GM12878 (cell line): ENCODE results near the gene CNIH1. TPM values are rescaled to one million over a fixed set of nuclear protein-coding genes. Genes with fewer than 3 reads are reported as not detected.
A peak's percentile ranks its signal among the peaks of the same experiment; 100 is the strongest.

Experiments used
- ATF3 ChIP-seq: IDR thresholded peaks from 2 replicates; pipeline ENCODE4 v1.6.1; 2011; ENCODE audit warnings: low read depth, mild to moderate bottlenecking, low read length, moderate library complexity, borderline replicate concordance; ENCODE audit errors: extremely low read depth
- BCL11A ChIP-seq: IDR thresholded peaks from 2 replicates; pipeline ENCODE4 v1.6.1; 2011; ENCODE audit warnings: low read depth, low read length
- CEBPB ChIP-seq, 2 experiments: fragments of 150-350 bp in 1 of 2; IDR thresholded peaks; 2 replicates each; pipeline ENCODE4 v1.6.1; 2012 to 2014; ENCODE audit warnings: low read depth in 2 of 2, low read length in 2 of 2, borderline replicate concordance in 1 of 2, inconsistent platforms in 1 of 2
- CEBPZ ChIP-seq: fragments of 150-350 bp; IDR thresholded peaks from 2 replicates; pipeline ENCODE4 v1.6.1; 2016; ENCODE audit warnings: low read depth, low read length
- CREB1 ChIP-seq: IDR thresholded peaks from 2 replicates; pipeline ENCODE4 v1.6.1; 2012; ENCODE audit warnings: low read depth, mild to moderate bottlenecking, inconsistent platforms
- FOXM1 ChIP-seq: IDR thresholded peaks from 2 replicates; pipeline ENCODE4 v1.6.1; 2012; ENCODE audit warnings: low read depth, mild to moderate bottlenecking, inconsistent platforms, low read length, moderate library complexity
- HCFC1 ChIP-seq: fragments of 150-350 bp; IDR thresholded peaks from 2 replicates; pipeline ENCODE4 v1.6.1; 2014; ENCODE audit warnings: low read length
- HDAC6 ChIP-seq: fragments of 200-600 bp; sonication (generic); IDR thresholded peaks from one replicate; pipeline ENCODE4 v1.8.0; 2017; ENCODE audit warnings: antibody characterized with exemption; ENCODE audit not compliant: unreplicated experiment
- IKZF1 ChIP-seq: fragments of 450-650 bp; conservative IDR thresholded peaks from 2 replicates; pipeline ENCODE4 v1.6.1; 2017; ENCODE audit warnings: antibody characterized with exemption, mild to moderate bottlenecking
- LARP7 ChIP-seq: fragments of 450-650 bp; IDR thresholded peaks from 2 replicates; pipeline ENCODE4 v1.6.1; 2017; ENCODE audit warnings: mild to moderate bottlenecking
- MEF2A ChIP-seq: IDR thresholded peaks from 2 replicates; pipeline ENCODE4 v1.6.1; 2011; ENCODE audit warnings: low read depth, mild to moderate bottlenecking, low read length, moderate library complexity; ENCODE audit not compliant: insufficient read depth
- POLR2A ChIP-seq: IDR thresholded peaks from 2 replicates; pipeline ENCODE4 v1.6.1; 2011; ENCODE audit warnings: low read depth, mild to moderate bottlenecking, low read length
- polyA plus RNA-seq, 11 experiments: library from polyadenylated mRNA; depleted of rRNA in 4 of 11; unstranded in 6 of 11; stranded (reverse) in 5 of 11; fragments of >200 nt; fragmentation: Nextera tagmentation in 4 of 11; fragmentation: Illumina TruSeq in 1 of 11; extraction: Ambion mirVana in 4 of 11; extraction: Trizol in 1 of 11; gene quantifications; 1 replicate in 1 of 11; 2 replicates in 10 of 11; pipeline versions ENCODE4 v1.2.1 to v1.2.3, GENCODE V29; 2011 to 2016; ENCODE audit warnings: inconsistent platforms in 2 of 11, missing spikeins in 2 of 11, low read depth in 1 of 11
- total RNA-seq, 4 experiments: library from RNA; depleted of rRNA in 3 of 4; stranded (reverse); fragments of >200 nt in 3 of 4; fragmentation: Illumina TruSeq in 1 of 4; extraction: Trizol in 1 of 4; gene quantifications; 2 replicates each; pipeline versions ENCODE4 v1.2.1 to v1.2.3, GENCODE V29; 2013 to 2021
- TF ChIP-seq, protein P1 (sequence below): fragments of 450-650 bp; IDR thresholded peaks from 2 replicates; pipeline ENCODE4 v1.6.1; 2016; ENCODE audit warnings: mild to moderate bottlenecking
- TF ChIP-seq, protein P2 (sequence below): fragments of 450-650 bp; conservative IDR thresholded peaks from 2 replicates; pipeline ENCODE4 v1.6.1; 2017; ENCODE audit warnings: mild to moderate bottlenecking, moderate library complexity
- TF ChIP-seq, protein P3 (sequence below): fragments of 450-650 bp; IDR thresholded peaks from 2 replicates; pipeline ENCODE4 v1.6.1; 2016; ENCODE audit warnings: mild to moderate bottlenecking, moderate library complexity, borderline replicate concordance
- TF ChIP-seq, protein P4 (sequence below): IDR thresholded peaks from 2 replicates; pipeline ENCODE4 v1.6.1; 2012; ENCODE audit warnings: low read depth, low read length, improper control_type of control experiment

CNIH1 gene
- total and polyA plus RNA-seq, 10 of the 15 experiments (the other 5 are each of a cell fraction or from before 2014, with no cell fraction given): 48.9 to 274 (median 110) TPM

DNA sequence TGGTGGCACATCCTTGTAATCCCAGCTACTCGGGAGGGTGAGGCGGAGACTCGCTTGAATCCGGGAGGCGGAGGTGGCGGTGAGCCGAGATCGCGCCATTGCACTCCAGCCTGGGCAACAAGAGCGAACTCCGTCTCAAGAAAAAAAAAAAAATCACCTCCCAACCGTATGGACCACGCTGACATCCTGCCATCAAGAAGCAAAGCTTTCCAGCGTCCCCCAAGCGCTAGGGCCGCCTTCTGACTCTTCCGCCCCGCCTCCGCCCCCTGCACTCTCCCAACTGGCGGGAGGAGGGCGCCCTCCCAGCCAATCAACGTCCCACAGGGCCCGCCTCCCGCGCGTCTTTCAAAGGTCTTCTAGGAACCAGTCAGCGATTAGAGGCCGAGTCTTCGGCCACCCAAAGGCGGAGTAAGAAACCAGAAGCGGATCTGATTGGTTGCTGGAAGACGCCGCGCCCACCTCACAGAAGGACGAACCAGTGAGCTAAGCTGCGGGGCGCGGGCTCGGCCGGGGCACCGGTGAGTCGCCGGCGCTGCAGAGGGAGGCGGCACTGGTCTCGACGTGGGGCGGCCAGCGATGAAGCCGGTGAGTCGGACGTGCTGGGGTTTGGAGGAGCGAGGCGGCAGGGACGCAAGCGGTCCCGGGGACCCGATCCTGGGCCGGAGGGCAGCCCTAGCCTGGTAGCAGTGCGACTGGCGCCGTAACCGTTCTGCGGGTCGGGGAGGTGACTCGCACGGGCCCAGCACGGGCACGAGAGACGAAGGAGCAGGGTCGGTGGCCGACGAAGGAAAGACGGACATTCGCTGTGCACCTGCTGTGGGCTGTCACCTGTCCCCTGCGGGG, 44.5 kb downstream of the CNIH1 start, which contains the start of gene CDKN3 (continued):
- TF ChIP-seq, protein P1, sequence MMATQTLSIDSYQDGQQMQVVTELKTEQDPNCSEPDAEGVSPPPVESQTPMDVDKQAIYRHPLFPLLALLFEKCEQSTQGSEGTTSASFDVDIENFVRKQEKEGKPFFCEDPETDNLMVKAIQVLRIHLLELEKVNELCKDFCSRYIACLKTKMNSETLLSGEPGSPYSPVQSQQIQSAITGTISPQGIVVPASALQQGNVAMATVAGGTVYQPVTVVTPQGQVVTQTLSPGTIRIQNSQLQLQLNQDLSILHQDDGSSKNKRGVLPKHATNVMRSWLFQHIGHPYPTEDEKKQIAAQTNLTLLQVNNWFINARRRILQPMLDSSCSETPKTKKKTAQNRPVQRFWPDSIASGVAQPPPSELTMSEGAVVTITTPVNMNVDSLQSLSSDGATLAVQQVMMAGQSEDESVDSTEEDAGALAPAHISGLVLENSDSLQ: peak; percentile 96
- TF ChIP-seq MEF2A (no peak), FOXM1 (peak; percentile 99), CREB1 (peak; percentile 82), CEBPZ (no peak; the same call in 1 of the 2 replicates), ATF3 (no peak), POLR2A (peak; percentile 99), CEBPB (IDR thresholded peaks at IDR 0.05; ENCODE audit: borderline replicate concordance in 1 of 2, low read depth in 2 of 2, low read length in 2 of 2) (no peak), HCFC1 (no peak; the same call in 1 of the 2 replicates), IKZF1 (peak; percentile 44; the same call in 1 of the 2 replicates), HDAC6 (no peak), LARP7 (peak; percentile 85; the same call in 1 of the 2 replicates), BCL11A (no peak)
- TF ChIP-seq, protein P2, sequence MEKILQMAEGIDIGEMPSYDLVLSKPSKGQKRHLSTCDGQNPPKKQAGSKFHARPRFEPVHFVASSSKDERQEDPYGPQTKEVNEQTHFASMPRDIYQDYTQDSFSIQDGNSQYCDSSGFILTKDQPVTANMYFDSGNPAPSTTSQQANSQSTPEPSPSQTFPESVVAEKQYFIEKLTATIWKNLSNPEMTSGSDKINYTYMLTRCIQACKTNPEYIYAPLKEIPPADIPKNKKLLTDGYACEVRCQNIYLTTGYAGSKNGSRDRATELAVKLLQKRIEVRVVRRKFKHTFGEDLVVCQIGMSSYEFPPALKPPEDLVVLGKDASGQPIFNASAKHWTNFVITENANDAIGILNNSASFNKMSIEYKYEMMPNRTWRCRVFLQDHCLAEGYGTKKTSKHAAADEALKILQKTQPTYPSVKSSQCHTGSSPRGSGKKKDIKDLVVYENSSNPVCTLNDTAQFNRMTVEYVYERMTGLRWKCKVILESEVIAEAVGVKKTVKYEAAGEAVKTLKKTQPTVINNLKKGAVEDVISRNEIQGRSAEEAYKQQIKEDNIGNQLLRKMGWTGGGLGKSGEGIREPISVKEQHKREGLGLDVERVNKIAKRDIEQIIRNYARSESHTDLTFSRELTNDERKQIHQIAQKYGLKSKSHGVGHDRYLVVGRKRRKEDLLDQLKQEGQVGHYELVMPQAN: peak; percentile 93
- TF ChIP-seq, protein P3, sequence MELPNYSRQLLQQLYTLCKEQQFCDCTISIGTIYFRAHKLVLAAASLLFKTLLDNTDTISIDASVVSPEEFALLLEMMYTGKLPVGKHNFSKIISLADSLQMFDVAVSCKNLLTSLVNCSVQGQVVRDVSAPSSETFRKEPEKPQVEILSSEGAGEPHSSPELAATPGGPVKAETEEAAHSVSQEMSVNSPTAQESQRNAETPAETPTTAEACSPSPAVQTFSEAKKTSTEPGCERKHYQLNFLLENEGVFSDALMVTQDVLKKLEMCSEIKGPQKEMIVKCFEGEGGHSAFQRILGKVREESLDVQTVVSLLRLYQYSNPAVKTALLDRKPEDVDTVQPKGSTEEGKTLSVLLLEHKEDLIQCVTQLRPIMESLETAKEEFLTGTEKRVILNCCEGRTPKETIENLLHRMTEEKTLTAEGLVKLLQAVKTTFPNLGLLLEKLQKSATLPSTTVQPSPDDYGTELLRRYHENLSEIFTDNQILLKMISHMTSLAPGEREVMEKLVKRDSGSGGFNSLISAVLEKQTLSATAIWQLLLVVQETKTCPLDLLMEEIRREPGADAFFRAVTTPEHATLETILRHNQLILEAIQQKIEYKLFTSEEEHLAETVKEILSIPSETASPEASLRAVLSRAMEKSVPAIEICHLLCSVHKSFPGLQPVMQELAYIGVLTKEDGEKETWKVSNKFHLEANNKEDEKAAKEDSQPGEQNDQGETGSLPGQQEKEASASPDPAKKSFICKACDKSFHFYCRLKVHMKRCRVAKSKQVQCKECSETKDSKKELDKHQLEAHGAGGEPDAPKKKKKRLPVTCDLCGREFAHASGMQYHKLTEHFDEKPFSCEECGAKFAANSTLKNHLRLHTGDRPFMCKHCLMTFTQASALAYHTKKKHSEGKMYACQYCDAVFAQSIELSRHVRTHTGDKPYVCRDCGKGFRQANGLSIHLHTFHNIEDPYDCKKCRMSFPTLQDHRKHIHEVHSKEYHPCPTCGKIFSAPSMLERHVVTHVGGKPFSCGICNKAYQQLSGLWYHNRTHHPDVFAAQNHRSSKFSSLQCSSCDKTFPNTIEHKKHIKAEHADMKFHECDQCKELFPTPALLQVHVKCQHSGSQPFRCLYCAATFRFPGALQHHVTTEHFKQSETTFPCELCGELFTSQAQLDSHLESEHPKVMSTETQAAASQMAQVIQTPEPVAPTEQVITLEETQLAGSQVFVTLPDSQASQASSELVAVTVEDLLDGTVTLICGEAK: no peak
- TF ChIP-seq, protein P4, sequence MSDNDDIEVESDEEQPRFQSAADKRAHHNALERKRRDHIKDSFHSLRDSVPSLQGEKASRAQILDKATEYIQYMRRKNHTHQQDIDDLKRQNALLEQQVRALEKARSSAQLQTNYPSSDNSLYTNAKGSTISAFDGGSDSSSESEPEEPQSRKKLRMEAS: no peak; the same call in 1 of the 2 replicates
